CD14-positive monocyte (primary cell): ENCODE data around the gene B3GLCT. TPM values are rescaled to one million over a fixed set of nuclear protein-coding genes. Genes with fewer than 3 reads are reported as not detected.

ENCODE experiments used
- DNase-seq, 3 donors: peaks; one replicate each; pipeline ENCODE4 v3.0.0-alpha.2; 2011 to 2022
- H2AFZ ChIP-seq: 2 replicates; pipeline ENCODE4 v1.6.0; 2012; ENCODE audit warnings: mild to moderate bottlenecking, low read depth, low read length, inconsistent platforms; ENCODE audit not compliant: insufficient read depth, poor library complexity, severe bottlenecking
- H3K27ac ChIP-seq, 2 donors: 1 replicate in 1 of 2; 2 replicates in 1 of 2; pipeline ENCODE4 v1.5.1; 2012 to 2013; ENCODE audit warnings: low read length in 2 of 2, control low read depth in 1 of 2, inconsistent platforms in 1 of 2, low read depth in 1 of 2, mild to moderate bottlenecking in 1 of 2
- H3K27me3 ChIP-seq, 2 donors: one replicate each; pipeline versions ENCODE4 v1.6.0 to v1.6.1; 2011 to 2013; ENCODE audit warnings: low read length in 2 of 2; ENCODE audit not compliant: control insufficient read depth in 2 of 2, insufficient read depth in 2 of 2
- H3K36me3 ChIP-seq, 2 donors: replicated peaks in 1 of 2; 1 replicate in 1 of 2; 2 replicates in 1 of 2; pipeline versions ENCODE4 v1.5.1 to v1.6.1; 2012 to 2013; ENCODE audit warnings: low read length in 2 of 2, control low read depth in 1 of 2, inconsistent platforms in 1 of 2, mild to moderate bottlenecking in 1 of 2; ENCODE audit not compliant: insufficient read depth in 2 of 2, control insufficient read depth in 1 of 2
- H3K4me1 ChIP-seq, 2 donors: 1 replicate in 1 of 2; 2 replicates in 1 of 2; pipeline versions ENCODE4 v1.5.1 to v1.6.1; 2012 to 2013; ENCODE audit warnings: low read length in 2 of 2, control low read depth in 1 of 2, inconsistent platforms in 1 of 2, mild to moderate bottlenecking in 1 of 2, moderate library complexity in 1 of 2; ENCODE audit not compliant: insufficient read depth in 2 of 2, control insufficient read depth in 1 of 2
- H3K4me2 ChIP-seq: replicated peaks from 2 replicates; pipeline ENCODE3; 2012; ENCODE audit warnings: low read length, moderate library complexity, mild to moderate bottlenecking; ENCODE audit not compliant: poor library complexity, severe bottlenecking; ENCODE audit errors: extremely low read depth
- H3K4me3 ChIP-seq, 3 experiments: fragments of 200-600 bp in 1 of 3; sonication (generic) in 1 of 3; replicated peaks in 1 of 3; 1 replicate in 2 of 3; 2 replicates in 1 of 3; pipeline ENCODE4 v1.5.1; 2011 to 2013; ENCODE audit warnings: low read length in 3 of 3, mild to moderate bottlenecking in 3 of 3, control low read depth in 2 of 3, low read depth in 2 of 3, inconsistent platforms in 1 of 3, moderate library complexity in 1 of 3
- H3K79me2 ChIP-seq: 2 replicates; pipeline ENCODE4 v1.6.0; 2012; ENCODE audit warnings: mild to moderate bottlenecking, control low read depth, inconsistent platforms, low read length, moderate library complexity; ENCODE audit not compliant: insufficient read depth
- H3K9ac ChIP-seq: 2 replicates; pipeline ENCODE4 v1.6.0; 2017; ENCODE audit warnings: low read length, mild to moderate bottlenecking; ENCODE audit not compliant: insufficient read depth, poor library complexity, severe bottlenecking
- H3K9me3 ChIP-seq, 2 donors: replicated peaks in 1 of 2; 1 replicate in 1 of 2; 2 replicates in 1 of 2; pipeline versions ENCODE4 v1.5.1 to v1.6.1; 2012 to 2013; ENCODE audit warnings: low read length in 2 of 2, control low read depth in 1 of 2; ENCODE audit not compliant: control insufficient read depth in 1 of 2, insufficient read depth in 1 of 2
- H4K20me1 ChIP-seq: 2 replicates; pipeline ENCODE4 v1.6.0; 2012; ENCODE audit warnings: mild to moderate bottlenecking, low read length, control low read depth, moderate library complexity; ENCODE audit not compliant: insufficient read depth
- H3K27ac Mint-ChIP-seq, 7 donors: one replicate each; pipeline ENCODE4 v1.8.0; 2020; ENCODE audit warnings: mild to moderate bottlenecking in 7 of 7, mixed read lengths in 7 of 7, moderate library complexity in 6 of 7, inconsistent platforms in 2 of 7
- H3K27me3 Mint-ChIP-seq, 3 donors: one replicate each; pipeline ENCODE4 v1.8.0; 2021 to 2022; ENCODE audit warnings: low read depth in 3 of 3, mild to moderate bottlenecking in 3 of 3, mixed read lengths in 3 of 3, moderate library complexity in 3 of 3, inconsistent platforms in 1 of 3
- H3K36me3 Mint-ChIP-seq, 2 donors: one replicate each; pipeline ENCODE4 v1.8.0; 2020; ENCODE audit warnings: mixed read lengths in 2 of 2, inconsistent platforms in 1 of 2, mild to moderate bottlenecking in 1 of 2
- H3K4me1 Mint-ChIP-seq: one replicate; pipeline ENCODE4 v1.8.0; 2020; ENCODE audit warnings: mild to moderate bottlenecking, mixed read lengths
- H3K4me3 Mint-ChIP-seq, 2 donors: one replicate each; pipeline ENCODE4 v1.8.0; 2020; ENCODE audit warnings: mild to moderate bottlenecking in 2 of 2, mixed read lengths in 2 of 2, moderate library complexity in 1 of 2
- H3K9me3 Mint-ChIP-seq, 7 donors: one replicate each; pipeline ENCODE4 v1.8.0; 2020 to 2022; ENCODE audit warnings: mixed read lengths in 7 of 7, mild to moderate bottlenecking in 6 of 7, moderate library complexity in 6 of 7, inconsistent platforms in 2 of 7
- WGBS: methylation state at CpG from one replicate; pipeline ENCODE4 v1.1.5; 2013; ENCODE audit warnings: missing lambda C conversion rate; ENCODE audit not compliant: insufficient coverage; 5-methylcytosine and 5-hydroxymethylcytosine counted together
- intact Hi-C, 2 donors: fragments of 100-400 bp; cut with micrococcal nuclease; formaldehyde crosslinking; loops; one replicate each; pipeline versions ENCODE4 v1.15.0 to v1.15.1; 2023
- polyA plus RNA-seq, 3 donors: library from polyadenylated mRNA; depleted of rRNA in 1 of 3; unstranded in 2 of 3; stranded (reverse) in 1 of 3; fragments of 300-500 nt in 2 of 3; fragments of >200 nt in 1 of 3; fragmentation: Illumina TruSeq in 2 of 3; gene quantifications; 1 replicate in 2 of 3; 2 replicates in 1 of 3; pipeline ENCODE4 v1.2.3, GENCODE V29; 2012 to 2021
- TF ChIP-seq, protein P1 (sequence below): fragments of 200-600 bp; IDR thresholded peaks from one replicate; pipeline ENCODE4 v1.8.0; 2022; ENCODE audit warnings: antibody characterized with exemption, mild to moderate bottlenecking

The B3GLCT gene
- polyA plus RNA-seq, 3 donors, result 0.63 to 2.0 (median 2.0) TPM

DNA sequence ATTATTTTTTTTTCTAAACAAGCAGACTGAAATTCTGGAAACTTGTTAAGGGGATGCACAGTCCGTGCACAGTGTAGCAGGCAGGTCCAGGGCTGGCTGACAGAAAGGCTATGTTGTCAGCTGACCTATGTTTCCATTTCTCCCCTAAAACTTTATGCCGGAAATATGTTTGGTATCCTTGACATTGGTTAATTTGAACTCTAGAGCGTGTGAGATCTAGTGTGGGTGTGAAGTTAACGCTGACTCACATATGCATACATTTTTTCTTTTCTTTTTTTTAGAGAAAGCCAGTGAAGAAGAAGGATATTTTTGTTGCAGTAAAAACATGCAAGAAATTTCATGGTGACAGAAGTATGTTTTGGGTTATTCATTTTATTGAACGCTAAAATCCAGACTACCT, 76.6 kb downstream of the B3GLCT start:
- Histone ChIP-seq H3K9me3 (peaks cover 12% of the 10 kb centered on the region in 2 donors), H3K27ac (no peak overlapping the region), H3K79me2 (no peaks in the 10 kb centered on the region), H3K4me3 (no peak overlapping the region), H4K20me1 (no peaks in the 10 kb centered on the region), H2AFZ (no peak overlapping the region), H3K36me3 (no peaks in the 10 kb centered on the region), H3K4me2 (no peak overlapping the region), H3K9ac (no peak overlapping the region), H3K27me3 (no peaks in the 10 kb centered on the region), H3K4me1 (no peaks in the 10 kb centered on the region)
- DNase-seq, result no peak
- Mint-ChIP-seq H3K4me1 (no peaks in the 10 kb centered on the region), H3K27me3 (no peaks in the 10 kb centered on the region), H3K27ac (no peak overlapping the region), H3K4me3 (no peak overlapping the region), H3K9me3 (peaks cover 9 to 23% (median 13%) of the 10 kb centered on the region in 7 donors), H3K36me3 (peaks cover 26 to 29% of the 10 kb centered on the region in 2 donors)
- TF ChIP-seq, protein P1, sequence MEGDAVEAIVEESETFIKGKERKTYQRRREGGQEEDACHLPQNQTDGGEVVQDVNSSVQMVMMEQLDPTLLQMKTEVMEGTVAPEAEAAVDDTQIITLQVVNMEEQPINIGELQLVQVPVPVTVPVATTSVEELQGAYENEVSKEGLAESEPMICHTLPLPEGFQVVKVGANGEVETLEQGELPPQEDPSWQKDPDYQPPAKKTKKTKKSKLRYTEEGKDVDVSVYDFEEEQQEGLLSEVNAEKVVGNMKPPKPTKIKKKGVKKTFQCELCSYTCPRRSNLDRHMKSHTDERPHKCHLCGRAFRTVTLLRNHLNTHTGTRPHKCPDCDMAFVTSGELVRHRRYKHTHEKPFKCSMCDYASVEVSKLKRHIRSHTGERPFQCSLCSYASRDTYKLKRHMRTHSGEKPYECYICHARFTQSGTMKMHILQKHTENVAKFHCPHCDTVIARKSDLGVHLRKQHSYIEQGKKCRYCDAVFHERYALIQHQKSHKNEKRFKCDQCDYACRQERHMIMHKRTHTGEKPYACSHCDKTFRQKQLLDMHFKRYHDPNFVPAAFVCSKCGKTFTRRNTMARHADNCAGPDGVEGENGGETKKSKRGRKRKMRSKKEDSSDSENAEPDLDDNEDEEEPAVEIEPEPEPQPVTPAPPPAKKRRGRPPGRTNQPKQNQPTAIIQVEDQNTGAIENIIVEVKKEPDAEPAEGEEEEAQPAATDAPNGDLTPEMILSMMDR, result no peak
- intact Hi-C loops, result no loop called here
- no CpG with 5 or more reads among the region's 5 CpGs for WGBS

DNA sequence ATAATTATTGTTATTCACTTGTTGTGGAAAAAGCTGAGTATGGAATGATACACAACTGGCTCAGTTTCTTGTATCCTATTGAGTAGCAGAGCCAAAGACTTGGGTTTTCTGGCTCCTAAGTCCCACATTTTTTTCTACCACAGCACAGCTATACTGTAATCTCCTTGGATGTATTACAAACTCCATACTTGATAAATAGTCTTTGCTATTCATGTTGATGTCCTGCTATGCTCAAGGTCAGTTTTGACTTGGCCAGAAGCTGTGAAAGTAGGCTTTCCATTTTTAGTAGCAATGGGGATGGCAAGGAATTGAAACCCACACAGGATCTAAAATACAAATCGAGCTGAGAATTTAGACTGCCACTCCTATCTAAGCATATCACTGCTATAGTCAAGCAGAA, 79.1 kb downstream of the B3GLCT start:
- H3K9me3 Mint-ChIP-seq, result peaks cover 9 to 17% (median 11%) of the 10 kb centered on the region in 7 donors
- no peak overlapping the region for H3K27ac Mint-ChIP-seq

More for the DNA sequence above, 79.1 kb downstream of the B3GLCT start:
- Histone ChIP-seq H3K27me3 (no peaks in the 10 kb centered on the region), H3K27ac (no peak overlapping the region), H3K79me2 (no peaks in the 10 kb centered on the region), H3K4me3 (no peak overlapping the region), H3K36me3 (no peaks in the 10 kb centered on the region), H3K9me3 (peaks cover 4 to 12% of the 10 kb centered on the region in 2 donors), H4K20me1 (no peaks in the 10 kb centered on the region), H2AFZ (no peak overlapping the region), H3K4me2 (no peak overlapping the region), H3K4me1 (no peaks in the 10 kb centered on the region), H3K9ac (no peak overlapping the region)
- DNase-seq, result no peak
- peaks cover 22 to 23% of the 10 kb centered on the region in 2 donors for H3K36me3 Mint-ChIP-seq
- WGBS, result no CpG with 5 or more reads among the region's 1 CpG
- TF ChIP-seq, protein P1, result no peak
- no peaks in the 10 kb centered on the region for H3K4me1 Mint-ChIP-seq
- H3K27me3 Mint-ChIP-seq, result no peaks in the 10 kb centered on the region
- no peak overlapping the region for H3K4me3 Mint-ChIP-seq
- intact Hi-C loops, result no loop called here
